Breast epithelium (tissue), 4 donors: ENCODE data around the gene ZNF490. TPM values are rescaled to one million over a fixed set of nuclear protein-coding genes. Genes with fewer than 3 reads are reported as not detected.

Experiments
- DNase-seq, 2 donors: peaks; one replicate each; pipeline ENCODE4 v3.0.0-alpha.2; 2019; ENCODE audit warnings: low spot score in 2 of 2
- H3K27ac ChIP-seq, 2 donors: fragments of 200-600 bp; sonication (generic) in 1 of 2; one replicate each; pipeline ENCODE4 v1.5.1; 2016 to 2019; ENCODE audit warnings: mild to moderate bottlenecking in 1 of 2
- H3K27me3 ChIP-seq, 2 donors: fragments of 200-600 bp; sonication (generic) in 1 of 2; one replicate each; pipeline versions ENCODE4 v1.5.1 to v1.6.0; 2017 to 2019; ENCODE audit warnings: control low read depth in 1 of 2, mild to moderate bottlenecking in 1 of 2
- H3K36me3 ChIP-seq: fragments of 200-600 bp; one replicate; pipeline ENCODE4 v1.5.1; 2019
- H3K4me1 ChIP-seq, 2 donors: fragments of 200-600 bp; sonication (generic); one replicate each; pipeline ENCODE4 v1.5.1; 2016 to 2019; ENCODE audit warnings: control low read depth in 1 of 2
- H3K4me3 ChIP-seq, 3 donors: fragments of 200-600 bp; sonication (generic); 1 replicate in 2 of 3; 2 replicates in 1 of 3; pipeline ENCODE4 v1.5.1; 2016 to 2019; ENCODE audit warnings: mild to moderate bottlenecking in 3 of 3, moderate library complexity in 2 of 3
- H3K9me3 ChIP-seq, 2 donors: fragments of 200-600 bp; sonication (generic) in 1 of 2; one replicate each; pipeline ENCODE4 v1.5.1; 2016 to 2019; ENCODE audit warnings: control low read depth in 1 of 2
- POLR2A ChIP-seq: fragments of 450-650 bp; IDR thresholded peaks from one replicate; pipeline ENCODE4 v1.6.1; 2016; ENCODE audit warnings: antibody characterized with exemption, mild to moderate bottlenecking, moderate library complexity
- POLR2AphosphoS5 ChIP-seq, 3 donors: sonication (generic); formaldehyde crosslinking; IDR thresholded peaks; one replicate each; pipeline ENCODE4 v1.6.1; 2017; ENCODE audit warnings: antibody characterized with exemption in 3 of 3
- intact Hi-C: fragments of 100-400 bp; cut with DNase I; formaldehyde crosslinking; loops from one replicate; pipeline ENCODE4 v1.15.1; 2023; ENCODE audit warnings: low total_unique reads
- total RNA-seq, 3 donors: library from RNA; depleted of rRNA; stranded (reverse); fragments of >200 nt; gene quantifications; one replicate each; pipeline ENCODE4 v1.1.0, GENCODE V29; 2016
- TF ChIP-seq, protein P1 (sequence below), 3 donors: fragments of 450-650 bp; IDR thresholded peaks; one replicate each; pipeline ENCODE4 v1.5.1; 2016 to 2017; ENCODE audit warnings: antibody characterized with exemption in 3 of 3, mild to moderate bottlenecking in 3 of 3, moderate library complexity in 3 of 3

The ZNF490 gene
- total RNA-seq, 3 donors from 2014 or later, result 5.6 to 7.9 (median 7.0) TPM

GRCh38 chr19:12638611-12639182 is 28.1 kb upstream of the ZNF490 start:
- no peak overlapping the region for H3K27ac ChIP-seq
- no peak for TF ChIP-seq POLR2A
- no peak for TF ChIP-seq POLR2AphosphoS5 (IDR thresholded peaks at IDR 0.05)
- TF ChIP-seq, protein P1, sequence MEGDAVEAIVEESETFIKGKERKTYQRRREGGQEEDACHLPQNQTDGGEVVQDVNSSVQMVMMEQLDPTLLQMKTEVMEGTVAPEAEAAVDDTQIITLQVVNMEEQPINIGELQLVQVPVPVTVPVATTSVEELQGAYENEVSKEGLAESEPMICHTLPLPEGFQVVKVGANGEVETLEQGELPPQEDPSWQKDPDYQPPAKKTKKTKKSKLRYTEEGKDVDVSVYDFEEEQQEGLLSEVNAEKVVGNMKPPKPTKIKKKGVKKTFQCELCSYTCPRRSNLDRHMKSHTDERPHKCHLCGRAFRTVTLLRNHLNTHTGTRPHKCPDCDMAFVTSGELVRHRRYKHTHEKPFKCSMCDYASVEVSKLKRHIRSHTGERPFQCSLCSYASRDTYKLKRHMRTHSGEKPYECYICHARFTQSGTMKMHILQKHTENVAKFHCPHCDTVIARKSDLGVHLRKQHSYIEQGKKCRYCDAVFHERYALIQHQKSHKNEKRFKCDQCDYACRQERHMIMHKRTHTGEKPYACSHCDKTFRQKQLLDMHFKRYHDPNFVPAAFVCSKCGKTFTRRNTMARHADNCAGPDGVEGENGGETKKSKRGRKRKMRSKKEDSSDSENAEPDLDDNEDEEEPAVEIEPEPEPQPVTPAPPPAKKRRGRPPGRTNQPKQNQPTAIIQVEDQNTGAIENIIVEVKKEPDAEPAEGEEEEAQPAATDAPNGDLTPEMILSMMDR (IDR thresholded peaks at IDR 0.05), result no peak
- intact Hi-C loops, result no loop called here

GRCh38 chr19:12636631-12637030 is 26.0 kb upstream of the ZNF490 start:
- no peak for DNase-seq

More at GRCh38 chr19:12638611-12639182, 28.1 kb upstream of the ZNF490 start:
- Histone ChIP-seq H3K36me3 (no peaks in the 10 kb centered on the region), H3K27me3 (no peaks in the 10 kb centered on the region), H3K4me3 (no peak overlapping the region), H3K4me1 (no peaks in the 10 kb centered on the region), H3K9me3 (no peaks in the 10 kb centered on the region)
- no peak for DNase-seq

GRCh38 chr19:12629215-12629614 is 18.6 kb upstream of the ZNF490 start:
- Histone ChIP-seq H3K27me3 (no peaks in the 10 kb centered on the region), H3K9me3 (peaks cover 0 to 25% of the 10 kb centered on the region in 2 donors), H3K4me1 (no peaks in the 10 kb centered on the region), H3K27ac (no peak overlapping the region), H3K4me3 (no peak overlapping the region), H3K36me3 (peaks cover 9% of the 10 kb centered on the region)
- TF ChIP-seq POLR2A (no peak), POLR2AphosphoS5 (IDR thresholded peaks at IDR 0.05) (no peak)
- TF ChIP-seq, protein P1 (IDR thresholded peaks at IDR 0.05), result no peak
- intact Hi-C loops, result no loop called here
- no peak for DNase-seq

More at GRCh38 chr19:12636631-12637030, 26.0 kb upstream of the ZNF490 start:
- H3K4me1 ChIP-seq, result no peaks in the 10 kb centered on the region
- H3K36me3 ChIP-seq, result no peaks in the 10 kb centered on the region
- no peaks in the 10 kb centered on the region for H3K27me3 ChIP-seq
- no peak overlapping the region for H3K27ac ChIP-seq
- intact Hi-C loops, result no loop called here
- TF ChIP-seq POLR2AphosphoS5 (IDR thresholded peaks at IDR 0.05), result no peak
- H3K4me3 ChIP-seq, result no peak overlapping the region
- no peaks in the 10 kb centered on the region for H3K9me3 ChIP-seq

DNA sequence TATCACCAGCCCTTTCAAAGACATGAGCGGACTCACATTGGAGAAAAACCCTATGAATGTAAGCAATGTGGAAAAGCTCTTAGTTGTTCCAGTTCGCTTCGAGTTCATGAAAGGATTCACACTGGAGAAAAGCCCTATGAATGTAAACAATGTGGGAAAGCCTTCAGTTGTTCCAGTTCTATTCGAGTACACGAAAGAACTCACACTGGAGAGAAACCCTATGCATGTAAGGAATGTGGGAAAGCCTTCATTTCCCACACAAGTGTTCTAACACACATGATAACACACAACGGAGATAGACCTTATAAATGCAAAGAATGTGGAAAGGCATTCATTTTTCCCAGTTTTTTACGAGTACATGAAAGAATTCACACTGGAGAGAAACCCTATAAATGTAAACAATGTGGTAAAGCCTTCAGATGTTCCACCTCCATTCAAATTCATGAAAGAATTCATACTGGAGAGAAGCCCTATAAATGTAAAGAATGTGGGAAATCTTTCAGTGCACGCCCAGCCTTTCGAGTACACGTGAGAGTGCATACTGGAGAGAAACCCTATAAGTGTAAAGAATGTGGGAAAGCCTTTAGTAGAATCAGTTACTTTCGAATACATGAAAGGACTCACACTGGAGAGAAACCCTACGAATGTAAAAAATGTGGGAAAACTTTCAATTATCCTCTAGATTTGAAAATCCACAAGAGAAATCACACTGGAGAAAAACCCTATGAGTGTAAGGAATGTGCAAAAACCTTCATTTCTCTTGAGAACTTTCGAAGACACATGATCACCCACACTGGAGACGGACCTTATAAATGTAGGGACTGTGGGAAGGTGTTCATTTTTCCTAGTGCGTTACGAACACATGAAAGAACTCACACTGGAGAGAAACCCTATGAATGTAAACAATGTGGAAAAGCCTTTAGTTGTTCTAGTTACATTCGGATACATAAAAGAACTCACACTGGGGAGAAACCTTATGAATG is 17.7 kb upstream of the ZNF490 start:
- H3K9me3 ChIP-seq, result peaks cover 0 to 25% of the 10 kb centered on the region in 2 donors
- peaks cover 9% of the 10 kb centered on the region for H3K36me3 ChIP-seq
- TF ChIP-seq, protein P1 (IDR thresholded peaks at IDR 0.05), result no peak
- TF ChIP-seq POLR2A, result no peak
- TF ChIP-seq POLR2AphosphoS5 (IDR thresholded peaks at IDR 0.05), result no peak
- no peaks in the 10 kb centered on the region for H3K27me3 ChIP-seq
- no peaks in the 10 kb centered on the region for H3K4me1 ChIP-seq
- no peak overlapping the region for H3K4me3 ChIP-seq
- H3K27ac ChIP-seq, result no peak overlapping the region
- intact Hi-C loops, result no loop called here
- DNase-seq, result no peak

- TF ChIP-seq, protein P1 (IDR thresholded peaks at IDR 0.05), result no peak
- TF ChIP-seq POLR2AphosphoS5 (IDR thresholded peaks at IDR 0.05) (no peak), POLR2A (no peak)
- H3K4me3 ChIP-seq, result no peak overlapping the region
- no peaks in the 10 kb centered on the region for H3K27me3 ChIP-seq
- intact Hi-C loops, result no loop called here
- H3K9me3 ChIP-seq, result peaks cover 0 to 25% of the 10 kb centered on the region in 2 donors
- peaks cover 9% of the 10 kb centered on the region for H3K36me3 ChIP-seq
- H3K4me1 ChIP-seq, result no peaks in the 10 kb centered on the region
- DNase-seq, result no peak
- no peak overlapping the region for H3K27ac ChIP-seq
These were observed 16.3 kb upstream of the ZNF490 start for GRCh38 chr19:12626958-12627357.
